NCI-H226 (cell line): Measurements from ENCODE around the gene PLA2G1B.
"Not testable (repeated sequence)": the region's sequence is repeated elsewhere in the genome, so short reads cannot be mapped to it uniquely, and the experiment has no call there.

ENCODE experiments used
- DNase-seq: peaks from one replicate; pipeline ENCODE4 v3.0.0-alpha.2; 2015

The PLA2G1B gene

GRCh38 chr12:120358412-120359100 lies 31.0 kb upstream of the PLA2G1B start:
- DNase-seq = no peak

- DNase-seq = no peak
Observed at GRCh38 chr12:120357104-120357503, 29.5 kb upstream of the PLA2G1B start.

DNA sequence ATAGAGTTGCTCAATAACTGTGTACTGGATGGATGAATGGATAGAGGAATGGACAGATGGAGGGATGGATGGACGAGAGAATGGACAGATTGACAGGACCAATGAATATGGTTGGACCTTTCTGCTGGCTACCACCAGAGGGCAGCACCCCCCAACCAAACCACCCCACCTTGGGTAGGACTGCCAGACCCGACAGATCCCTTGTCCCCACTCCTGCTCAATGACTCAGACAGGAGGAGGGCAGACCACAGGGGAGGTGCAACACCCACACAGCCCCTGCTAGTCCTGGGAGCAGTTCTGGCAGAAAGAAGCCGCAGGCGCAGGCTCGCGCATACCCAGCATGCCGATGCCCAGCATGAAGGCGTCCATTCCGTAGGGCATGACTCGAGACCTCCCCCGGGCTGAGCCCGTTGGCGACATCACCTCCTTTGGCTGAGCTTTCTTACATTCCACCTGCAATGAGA lies 29.0 kb upstream of the PLA2G1B start:
- peak; percentile 99 for DNase-seq

GRCh38 chr12:120353556-120354317 lies 26.2 kb upstream of the PLA2G1B start:
- DNase-seq = no peak

DNA sequence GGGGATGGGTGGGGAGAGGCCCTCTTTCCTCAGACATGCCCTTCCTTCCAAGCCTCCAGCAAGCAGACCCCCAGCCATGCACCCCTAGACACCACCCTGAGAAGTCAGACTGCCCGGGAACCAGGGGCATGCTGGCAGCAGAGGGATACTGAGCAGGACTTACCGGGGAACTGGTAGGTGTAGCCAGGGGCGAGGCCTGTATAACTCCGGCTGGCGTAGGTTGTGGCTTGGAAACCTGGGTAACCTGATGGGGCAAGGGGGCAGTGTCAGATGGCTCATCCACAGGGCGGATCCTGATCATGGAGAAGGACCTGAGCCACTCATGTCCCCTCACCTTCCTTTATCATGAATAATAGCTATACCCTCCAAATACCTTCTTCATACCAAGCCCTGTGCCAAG lies 25.6 kb upstream of the PLA2G1B start:
- no peak for DNase-seq

DNA sequence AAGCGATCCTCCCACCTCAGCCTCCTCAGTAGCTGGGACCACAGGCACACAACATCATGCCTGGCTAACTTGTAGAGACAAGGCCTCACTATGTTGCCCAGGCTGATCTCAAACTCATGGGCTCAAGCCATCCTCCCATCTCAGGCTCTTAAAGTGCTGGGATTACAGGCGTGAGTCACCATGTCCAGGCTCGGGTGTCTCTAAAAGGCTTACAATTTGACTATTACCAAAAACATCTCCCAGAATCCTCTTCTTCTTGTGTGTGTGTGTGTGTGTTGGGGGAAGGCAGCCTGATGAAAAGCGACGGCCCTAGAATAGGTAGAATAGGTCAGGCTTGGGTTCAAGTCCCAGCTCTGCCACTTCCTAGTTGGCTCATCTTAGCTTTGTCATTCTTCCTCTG lies 24.5 kb upstream of the PLA2G1B start:
- DNase-seq = peak; percentile 67

DNA sequence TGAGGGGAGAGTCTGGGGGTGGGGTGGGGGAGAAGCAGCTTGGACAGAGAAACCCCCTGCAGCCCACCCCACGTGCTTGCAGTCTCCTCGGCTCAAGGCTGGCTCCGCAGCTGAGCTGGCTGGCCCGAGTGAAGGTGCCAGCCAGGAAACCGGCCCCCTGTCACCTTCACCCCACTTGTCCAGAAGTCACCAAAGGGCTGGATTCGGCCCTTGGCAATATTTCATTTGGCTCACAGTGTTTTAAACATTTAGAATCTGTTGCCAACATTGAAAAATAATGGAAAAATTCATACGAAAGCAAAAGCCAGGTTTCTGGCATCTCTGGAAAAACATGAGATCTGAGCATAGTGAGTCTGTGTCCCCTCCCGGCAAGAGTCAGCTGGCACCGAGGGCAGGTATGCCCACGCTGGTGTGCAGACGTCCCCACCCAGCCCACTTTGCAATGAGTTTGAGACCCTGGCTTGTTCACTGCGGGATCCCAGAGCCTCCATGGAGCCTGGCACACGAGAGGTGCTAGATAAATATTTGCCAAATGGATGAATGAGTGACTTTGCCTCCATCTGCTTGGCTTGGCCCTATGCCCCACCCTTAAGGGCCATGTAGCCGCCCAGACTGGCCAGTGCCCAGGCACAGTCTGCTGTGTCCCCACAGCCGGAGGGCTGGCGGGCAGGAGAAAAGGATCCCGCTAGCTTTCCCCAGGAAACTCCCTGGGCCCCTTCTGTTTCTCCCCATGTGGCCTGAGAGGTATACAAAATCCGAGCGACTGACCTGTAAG lies 23.2 kb upstream of the PLA2G1B start:
- DNase-seq = no peak

- no peak for DNase-seq
Observed at GRCh38 chr12:120347766-120348165, 20.2 kb upstream of the PLA2G1B start.

DNA sequence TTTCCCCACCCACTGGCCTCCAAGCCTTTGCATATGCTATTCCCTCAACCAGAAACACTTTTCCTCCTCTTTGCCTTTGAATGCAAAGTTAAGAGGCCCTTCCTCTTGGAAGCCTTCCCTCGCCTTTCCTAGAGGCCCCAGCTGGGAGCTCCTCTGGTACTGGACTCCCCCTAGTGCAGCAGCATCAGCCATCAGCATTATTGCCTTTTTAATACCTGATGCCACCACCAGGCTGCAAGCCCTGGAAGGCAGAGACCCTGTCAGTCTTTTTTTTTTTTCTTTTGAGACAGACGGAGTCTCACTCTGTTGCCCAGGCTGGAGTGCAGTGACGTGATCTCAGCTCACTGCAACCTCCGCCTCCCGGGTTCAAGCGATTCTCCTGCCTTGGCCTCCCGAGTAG lies 19.1 kb upstream of the PLA2G1B start:
- no peak for DNase-seq

GRCh38 chr12:120346031-120346430 lies 18.5 kb upstream of the PLA2G1B start:
- no peak for DNase-seq

- DNase-seq = no peak
Observed at GRCh38 chr12:120343692-120344091, 16.1 kb upstream of the PLA2G1B start.

DNA sequence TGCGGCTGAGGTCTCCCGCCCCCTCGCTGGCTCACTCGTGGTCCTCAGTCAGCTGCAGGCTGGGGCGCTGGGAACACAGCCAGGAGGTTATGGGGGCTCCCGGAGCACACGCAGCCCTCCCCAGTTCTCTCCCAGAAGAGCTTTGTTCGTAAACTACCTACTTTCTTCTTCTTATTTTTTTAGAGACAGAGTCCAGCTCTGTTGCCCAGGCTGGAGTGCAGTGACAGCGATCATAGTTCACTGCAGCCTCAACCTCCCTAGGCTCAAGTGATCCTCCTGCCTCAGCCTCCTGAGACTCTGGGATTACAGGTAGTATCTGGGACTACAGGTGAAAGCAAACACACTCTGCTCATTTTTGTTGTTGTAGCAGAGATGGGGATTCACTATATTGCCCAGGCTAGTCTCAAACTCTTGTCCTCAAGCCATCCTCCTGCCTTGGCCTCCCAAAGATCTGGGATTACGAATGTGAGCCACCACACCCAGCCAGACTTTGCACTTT lies 15.5 kb upstream of the PLA2G1B start:
- DNase-seq = no peak

- no peak for DNase-seq
Observed at GRCh38 chr12:120342175-120343038, 14.8 kb upstream of the PLA2G1B start.

DNA sequence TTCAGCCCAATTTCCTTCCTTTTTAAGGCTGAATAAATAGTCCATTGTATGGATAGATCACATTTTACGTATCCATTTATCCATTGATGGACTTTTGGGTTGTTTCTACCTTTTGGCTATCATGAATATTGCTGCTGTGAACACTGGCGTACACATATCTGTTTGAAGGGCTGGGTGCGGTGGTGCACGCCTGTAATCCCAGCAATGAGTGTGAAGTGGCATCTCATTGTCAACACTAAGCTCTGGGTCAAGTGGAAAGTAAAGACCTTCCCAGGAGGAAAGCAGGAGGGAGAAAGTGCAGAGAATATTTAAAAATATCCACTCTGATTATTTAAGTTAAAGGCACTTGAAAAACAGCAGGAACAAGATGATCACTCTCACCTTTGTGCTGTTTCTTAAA lies 11.7 kb upstream of the PLA2G1B start:
- DNase-seq = no peak

- DNase-seq = no peak
Observed at GRCh38 chr12:120337730-120338129, 10.2 kb upstream of the PLA2G1B start.

DNA sequence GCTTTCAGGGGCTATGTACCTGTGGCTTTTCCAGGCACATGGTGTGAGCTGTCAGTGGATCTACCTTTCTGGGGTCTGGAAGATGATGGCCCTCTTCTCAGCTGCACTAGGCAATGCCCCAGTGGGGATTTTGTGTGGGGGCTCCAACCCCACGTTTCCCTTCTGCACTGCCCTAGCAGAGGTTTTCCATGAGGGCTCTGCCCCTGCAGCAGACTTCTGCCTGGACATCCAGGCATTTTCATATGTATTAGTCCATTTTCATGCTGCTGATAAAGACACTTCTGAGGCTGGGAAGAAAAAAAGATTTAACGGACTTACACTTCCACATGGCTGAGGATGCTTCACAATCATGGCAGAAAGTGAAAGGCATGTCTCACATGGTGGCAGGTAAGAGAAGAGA lies 8.8 kb upstream of the PLA2G1B start:
- not testable (repeated sequence) for DNase-seq

- DNase-seq = peak; percentile 37
Observed at GRCh38 chr12:120335447-120335846, 7.9 kb upstream of the PLA2G1B start.

GRCh38 chr12:120332523-120332922 lies 4.9 kb upstream of the PLA2G1B start:
- no peak for DNase-seq

- DNase-seq = no peak
Observed at GRCh38 chr12:120332041-120332440, 4.5 kb upstream of the PLA2G1B start.

DNA sequence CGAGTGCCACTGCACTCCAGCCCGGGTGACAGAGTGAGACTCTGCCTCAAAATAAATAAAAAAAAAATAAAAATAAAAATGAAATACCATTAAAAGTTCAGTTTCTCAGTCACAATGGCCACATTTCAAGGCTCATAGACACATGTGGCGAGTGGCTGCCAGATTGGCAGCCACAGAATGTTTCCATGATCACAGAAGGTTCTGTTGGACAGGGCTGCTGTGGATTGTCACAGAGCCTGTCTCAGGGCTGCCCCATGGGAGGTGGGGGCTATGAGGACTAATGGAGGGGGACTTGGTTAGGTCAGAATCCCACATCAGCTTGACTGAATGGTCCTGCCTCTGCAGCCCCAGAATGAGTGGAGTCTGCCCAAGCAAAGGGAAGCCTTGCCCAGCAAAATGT lies 3.8 kb upstream of the PLA2G1B start:
- DNase-seq = no peak

DNA sequence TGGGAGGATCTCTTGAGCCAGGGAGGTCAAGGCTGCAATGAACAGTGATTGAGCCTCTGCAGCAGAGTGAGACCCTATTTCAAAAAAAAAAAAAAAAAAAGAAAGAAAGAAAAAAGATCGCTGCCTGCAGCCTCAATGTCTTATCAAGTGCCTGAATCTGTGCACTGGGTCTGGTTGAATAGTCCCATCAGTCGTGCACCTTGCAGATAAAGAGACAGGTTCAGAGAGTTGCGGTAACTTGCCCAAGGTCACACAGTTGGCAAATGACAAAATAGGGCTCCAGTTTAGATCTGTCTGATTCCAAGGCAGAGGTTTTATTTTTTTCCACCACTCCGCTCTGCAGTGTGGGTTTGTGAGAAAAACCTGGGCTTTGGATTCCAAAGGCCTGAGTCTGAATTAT lies 649 bp upstream of the PLA2G1B start:
- no peak for DNase-seq

GRCh38 chr12:120324841-120325417 lies 2.6 kb downstream of the PLA2G1B start:
- DNase-seq = no peak
